H1 (cell line): Measurements from ENCODE around the gene SNX32. TPM values are rescaled to one million over a fixed set of nuclear protein-coding genes. Genes with fewer than 3 reads are reported as not detected.

ENCODE experiments used
- KDM1A ChIP-seq: fragments of 200-600, 300-600 bp; sonication (generic); IDR thresholded peaks from 2 replicates; pipeline ENCODE4 v1.7.1; 2016; ENCODE audit warnings: mild to moderate bottlenecking, low read length, borderline replicate concordance
- POLR2AphosphoS5 ChIP-seq: IDR thresholded peaks from 2 replicates; pipeline ENCODE4 v1.6.1; 2011; ENCODE audit warnings: low read depth, low read length
- RXRA ChIP-seq: IDR thresholded peaks from 2 replicates; pipeline ENCODE4 v1.6.1; 2011; ENCODE audit warnings: low read depth, mild to moderate bottlenecking, low read length, moderate library complexity; ENCODE audit not compliant: insufficient read depth
- SP1 ChIP-seq: IDR thresholded peaks from 2 replicates; pipeline ENCODE4 v1.6.1; 2011; ENCODE audit warnings: low read depth, low read length
- YY1 ChIP-seq: IDR thresholded peaks from 2 replicates; pipeline ENCODE4 v1.6.1; 2011; ENCODE audit warnings: low read depth, mild to moderate bottlenecking, low read length
- polyA plus RNA-seq, 7 experiments: library from polyadenylated mRNA; depleted of rRNA in 3 of 7; stranded (reverse) in 5 of 7; unstranded in 2 of 7; fragments of >200 nt in 5 of 7; fragments of 200-250 nt in 2 of 7; gene quantifications; 1 replicate in 5 of 7; 2 replicates in 1 of 7; 4 replicates in 1 of 7; pipeline versions ENCODE4 v1.2.1 to v1.2.3, GENCODE V29; 2011 to 2013; ENCODE audit warnings: missing spikeins in 2 of 7, mixed read lengths in 2 of 7
- total RNA-seq: library from RNA; stranded (reverse); fragmentation: NEBNext Ultra II Directional; extraction: Animal tissue kit (Norgen Biotek cat#: 25700); gene quantifications from 2 replicates; pipeline ENCODE4 v1.2.1, GENCODE V29; 2021

SNX32 gene
- total and polyA plus RNA-seq, 2 of the 8 experiments (the other 6 are each of a cell fraction or from before 2014, with no cell fraction given): 0.76 to 2.2 TPM

- TF ChIP-seq KDM1A: peak; percentile 56; the same call in 1 of the 2 replicates
- no peak for TF ChIP-seq RXRA
- TF ChIP-seq SP1: no peak
- peak; percentile 24; the same call in 1 of the 2 replicates for TF ChIP-seq POLR2AphosphoS5
- TF ChIP-seq YY1: no peak
Measured at GRCh38 chr11:65867284-65868071, 33.7 kb downstream of the SNX32 start (continued).
